NCI-H2171 treated with DMSO at 0.1 percent for 48 hours (cell line): ENCODE data around the gene MTSS2.

Experiments
- DNase-seq: peaks from one replicate; lab custom pipeline; 2025; lab: John Stamatoyannopoulos, UW

The MTSS2 gene

GRCh38 chr16:70715055-70715858 is 29.4 kb upstream of the MTSS2 start:
- peak; percentile 59 for DNase-seq

- DNase-seq, result no peak
These were observed 28.8 kb upstream of the MTSS2 start for GRCh38 chr16:70714581-70715054.

- no peak for DNase-seq
These were observed 28.0 kb upstream of the MTSS2 start for GRCh38 chr16:70713824-70714223.

- DNase-seq, result no peak
These were observed 27.5 kb upstream of the MTSS2 start for GRCh38 chr16:70713342-70713741.

- DNase-seq, result no peak
These were observed 27.1 kb upstream of the MTSS2 start for GRCh38 chr16:70712942-70713341.

GRCh38 chr16:70712359-70712758 is 26.5 kb upstream of the MTSS2 start:
- DNase-seq, result no peak

- DNase-seq, result no peak
These were observed 25.6 kb upstream of the MTSS2 start for GRCh38 chr16:70711211-70712031.

- DNase-seq, result no peak
These were observed 24.8 kb upstream of the MTSS2 start for GRCh38 chr16:70710422-70711210.

GRCh38 chr16:70709942-70710341 is 24.1 kb upstream of the MTSS2 start:
- no peak for DNase-seq

- DNase-seq, result no peak
These were observed 23.6 kb upstream of the MTSS2 start for GRCh38 chr16:70709457-70709856.

GRCh38 chr16:70708366-70709246 is 22.8 kb upstream of the MTSS2 start:
- DNase-seq, result no peak

- DNase-seq, result no peak
These were observed 21.2 kb upstream of the MTSS2 start for GRCh38 chr16:70706948-70707465.

- DNase-seq, result no peak
These were observed 19.2 kb upstream of the MTSS2 start for GRCh38 chr16:70705056-70705455.

GRCh38 chr16:70704586-70704985 is 18.7 kb upstream of the MTSS2 start:
- DNase-seq, result no peak

- DNase-seq, result no peak
These were observed 18.1 kb upstream of the MTSS2 start for GRCh38 chr16:70703835-70704381.

GRCh38 chr16:70703041-70703834 is 17.4 kb upstream of the MTSS2 start:
- DNase-seq, result peak; percentile 75

- no peak for DNase-seq
These were observed 16.8 kb upstream of the MTSS2 start for GRCh38 chr16:70702624-70703023.

- no peak for DNase-seq
These were observed 16.1 kb upstream of the MTSS2 start for GRCh38 chr16:70701998-70702397.

- no peak for DNase-seq
These were observed 15.7 kb upstream of the MTSS2 start for GRCh38 chr16:70701596-70701995.

- DNase-seq, result peak; percentile 38
These were observed 15.2 kb upstream of the MTSS2 start for GRCh38 chr16:70701036-70701435.
